Activated effector memory CD4-positive, alpha-beta T cell treated with anti-CD3 and anti-CD28 coated beads, Interleukin-2, amount 50 U/mL, for 16 hours (primary cell): ENCODE data around the gene HDDC3.

Experiments
- DNase-seq: peaks from one replicate; pipeline ENCODE4 v3.0.0-alpha.2; 2020

HDDC3 gene

GRCh38 chr15:90952901-90953677 is 20.7 kb upstream of the HDDC3 start:
- DNase-seq = no peak

- DNase-seq = no peak
Observed at GRCh38 chr15:90950676-90951075, 18.3 kb upstream of the HDDC3 start.

- no peak for DNase-seq
Observed at GRCh38 chr15:90949979-90950675, 17.8 kb upstream of the HDDC3 start.

GRCh38 chr15:90948506-90948905 is 16.2 kb upstream of the HDDC3 start:
- no peak for DNase-seq

GRCh38 chr15:90947577-90948357 is 15.4 kb upstream of the HDDC3 start:
- no peak for DNase-seq

GRCh38 chr15:90946941-90947576 is 14.7 kb upstream of the HDDC3 start:
- no peak for DNase-seq

GRCh38 chr15:90946538-90946937 is 14.2 kb upstream of the HDDC3 start:
- no peak for DNase-seq

- no peak for DNase-seq
Observed at GRCh38 chr15:90945091-90945490, 12.7 kb upstream of the HDDC3 start.

- no peak for DNase-seq
Observed at GRCh38 chr15:90942354-90943120, 10.2 kb upstream of the HDDC3 start.

- no peak for DNase-seq
Observed at GRCh38 chr15:90941038-90941437, 8.7 kb upstream of the HDDC3 start.

- no peak for DNase-seq
Observed at GRCh38 chr15:90939756-90940155, 7.4 kb upstream of the HDDC3 start.

- DNase-seq = no peak
Observed at GRCh38 chr15:90938261-90938660, 5.9 kb upstream of the HDDC3 start.

- DNase-seq = no peak
Observed at GRCh38 chr15:90936823-90937222, 4.5 kb upstream of the HDDC3 start.

- DNase-seq = peak; percentile 98
Observed at GRCh38 chr15:90934949-90935751, 2.8 kb upstream of the HDDC3 start, which contains the start of gene UNC45A. Gene UNC45A (plus strand): TSS chr15:90935285. CDS start chr15:90935325, 40 bp downstream.

- peak; percentile 94 for DNase-seq
Observed at GRCh38 chr15:90934256-90934948, 2.1 kb upstream of the HDDC3 start.

- no peak for DNase-seq
Observed at GRCh38 chr15:90933301-90933700, 952 bp upstream of the HDDC3 start.

- no peak for DNase-seq
Observed at GRCh38 chr15:90932660-90932991, 277 bp upstream of the HDDC3 start.

GRCh38 chr15:90931575-90931827 is 848 bp downstream of the HDDC3 start:
- no peak for DNase-seq

GRCh38 chr15:90930861-90931574 is 1.3 kb downstream of the HDDC3 start:
- no peak for DNase-seq

- DNase-seq = no peak
Observed at GRCh38 chr15:90929246-90930019, 2.9 kb downstream of the HDDC3 start.
